HT-29 (cell line): Measurements from ENCODE around the gene CADM1. TPM values are rescaled to one million over a fixed set of nuclear protein-coding genes. Genes with fewer than 3 reads are reported as not detected.

Experiments used
- DNase-seq: peaks from one replicate; pipeline ENCODE4 v3.0.0-alpha.2; 2015; ENCODE audit warnings: low spot score
- total RNA-seq: library from RNA; depleted of rRNA; stranded (reverse); fragments of >200 nt; shearing (Covaris generic); gene quantifications from 2 replicates; pipeline ENCODE4 v1.2.3, GENCODE V29; 2014

CADM1 gene
- total RNA-seq, 1 experiment from 2014 or later, result not detected

DNA sequence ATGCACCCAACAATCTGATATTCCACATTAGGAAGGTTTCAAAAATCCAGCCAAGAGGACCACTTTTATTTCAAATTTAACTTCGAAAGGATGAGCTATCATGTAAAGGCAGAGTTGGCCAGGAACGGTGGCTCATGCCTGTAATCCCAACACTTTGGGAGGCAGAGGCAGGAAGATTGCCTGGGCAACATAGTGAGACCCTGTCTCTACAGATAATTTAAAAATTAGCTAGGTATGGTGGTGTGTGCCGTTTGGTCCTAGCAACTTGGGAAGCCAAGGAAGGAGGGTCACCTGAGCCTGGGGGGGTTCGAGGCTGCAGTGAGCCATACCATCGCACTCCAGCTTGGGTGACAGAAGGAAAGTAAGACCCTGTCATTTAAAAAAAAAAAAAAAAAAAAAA lies 96.7 kb downstream of the CADM1 start:
- no peak for DNase-seq

DNA sequence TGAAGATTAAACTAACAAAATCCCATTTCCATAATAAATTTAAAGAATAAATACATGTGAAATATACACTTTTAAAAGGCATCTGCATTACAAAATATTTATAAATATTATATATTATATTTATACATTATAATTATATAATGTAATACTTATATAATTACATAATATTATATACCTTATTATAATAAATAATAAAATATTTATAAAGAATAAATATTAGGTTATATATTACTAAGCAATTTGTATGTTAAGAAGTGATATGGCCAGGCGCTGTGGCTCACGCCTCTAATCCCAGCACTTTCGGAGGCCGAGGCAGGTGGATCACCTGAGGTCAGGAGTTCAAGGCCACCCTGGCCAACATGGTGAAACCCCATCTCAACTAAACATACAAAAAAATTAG lies 97.8 kb downstream of the CADM1 start:
- DNase-seq, result no peak

- no peak for DNase-seq
These were observed 105.7 kb downstream of the CADM1 start for GRCh38 chr11:115398333-115399080.

DNA sequence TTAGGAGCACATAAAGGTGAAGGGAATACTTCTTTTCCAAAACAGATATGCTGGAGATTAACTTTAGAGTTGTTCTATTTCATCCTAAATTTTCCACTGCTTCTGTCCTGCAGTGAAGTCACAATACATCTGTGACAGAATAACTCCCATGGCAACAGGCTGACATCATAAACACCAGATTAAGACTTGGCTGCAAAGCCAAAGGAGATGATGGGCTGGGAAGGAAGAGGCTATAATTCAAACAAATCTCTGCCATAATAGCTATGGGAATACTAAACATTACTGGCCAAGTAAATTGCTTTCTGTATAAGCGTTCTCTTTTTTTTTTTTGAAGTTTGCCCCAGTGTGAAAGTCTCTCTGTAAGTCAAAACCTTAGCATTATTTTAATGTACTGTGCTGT lies 107.7 kb downstream of the CADM1 start:
- DNase-seq, result no peak

DNA sequence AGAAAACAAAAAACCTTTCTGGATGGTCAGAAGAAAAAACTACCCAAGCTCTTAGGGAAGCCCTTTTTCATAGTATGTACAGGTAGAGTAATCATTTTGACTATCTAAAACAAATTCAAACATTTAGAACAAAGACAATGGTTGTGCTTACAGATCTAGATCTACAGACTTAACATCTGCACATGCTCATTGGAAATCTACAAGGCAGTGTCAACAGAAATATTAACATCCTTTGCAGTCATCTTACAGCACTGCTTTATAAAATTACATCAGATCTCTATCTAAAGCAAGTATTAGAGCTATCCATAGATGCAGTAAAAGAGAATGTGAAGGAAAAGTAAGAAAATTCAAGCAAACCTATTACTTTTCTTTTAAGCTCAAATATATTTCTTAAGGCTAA lies 110.3 kb downstream of the CADM1 start:
- no peak for DNase-seq

DNA sequence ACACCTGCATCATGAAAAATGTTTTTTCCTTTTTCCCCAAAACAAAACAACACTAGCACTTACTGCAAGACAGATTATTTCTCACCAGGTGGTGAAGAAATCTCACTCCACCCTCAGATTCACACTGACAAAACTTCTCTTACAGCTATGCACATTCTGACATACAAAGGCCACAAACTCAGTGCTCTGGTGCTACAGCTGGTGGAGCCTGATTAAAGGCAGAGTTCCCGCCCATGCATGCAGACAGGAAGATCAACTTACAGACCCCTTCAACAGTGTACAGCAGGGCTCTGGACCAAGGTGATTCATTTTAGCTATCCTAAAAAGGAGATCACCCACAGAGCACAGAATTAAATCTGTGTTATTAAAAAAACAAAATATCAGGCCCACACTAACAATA lies 112.6 kb downstream of the CADM1 start:
- DNase-seq, result no peak

DNA sequence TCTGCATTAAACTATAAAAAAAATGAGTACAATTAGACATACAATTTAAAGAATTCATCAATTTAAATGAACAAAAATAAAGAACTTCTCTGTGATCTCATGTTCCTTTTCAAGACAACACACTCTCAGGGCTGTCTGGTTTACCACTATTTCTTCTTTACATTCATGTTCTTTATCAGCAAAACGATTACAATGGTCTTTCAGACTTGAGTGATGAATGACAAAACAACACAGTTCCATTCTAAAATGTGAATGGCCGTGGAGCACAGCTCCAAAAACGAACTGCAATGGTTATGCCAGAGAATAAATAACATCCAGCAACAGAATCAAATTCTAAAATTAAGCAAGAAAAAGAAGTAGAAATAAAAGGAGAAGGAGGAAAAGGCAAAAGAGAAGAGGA lies 113.1 kb downstream of the CADM1 start:
- no peak for DNase-seq

GRCh38 chr11:115390441-115390840 lies 113.8 kb downstream of the CADM1 start:
- no peak for DNase-seq

GRCh38 chr11:115389790-115390189 lies 114.4 kb downstream of the CADM1 start:
- no peak for DNase-seq

DNA sequence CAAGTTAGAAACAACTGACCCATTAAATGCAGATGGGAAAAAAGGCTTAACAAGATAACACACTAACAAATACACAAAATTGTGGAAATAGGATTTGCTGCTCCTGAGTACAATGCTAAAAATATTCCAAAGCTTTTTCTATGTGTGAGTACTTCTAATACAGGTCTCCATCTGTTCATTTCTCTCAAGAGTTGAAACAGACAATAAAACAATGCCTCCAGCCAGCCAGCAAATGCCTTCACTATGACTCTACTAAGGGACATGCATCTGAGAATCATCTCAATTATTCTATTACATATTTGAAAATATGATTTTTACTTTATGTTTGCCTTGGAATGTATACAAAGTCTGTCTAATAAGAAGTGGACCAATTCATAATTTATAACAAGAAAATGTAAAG lies 119.0 kb downstream of the CADM1 start:
- DNase-seq, result no peak

- no peak for DNase-seq
These were observed 120.0 kb downstream of the CADM1 start for GRCh38 chr11:115384236-115384635.

GRCh38 chr11:115383431-115383830 lies 120.8 kb downstream of the CADM1 start:
- DNase-seq, result no peak

DNA sequence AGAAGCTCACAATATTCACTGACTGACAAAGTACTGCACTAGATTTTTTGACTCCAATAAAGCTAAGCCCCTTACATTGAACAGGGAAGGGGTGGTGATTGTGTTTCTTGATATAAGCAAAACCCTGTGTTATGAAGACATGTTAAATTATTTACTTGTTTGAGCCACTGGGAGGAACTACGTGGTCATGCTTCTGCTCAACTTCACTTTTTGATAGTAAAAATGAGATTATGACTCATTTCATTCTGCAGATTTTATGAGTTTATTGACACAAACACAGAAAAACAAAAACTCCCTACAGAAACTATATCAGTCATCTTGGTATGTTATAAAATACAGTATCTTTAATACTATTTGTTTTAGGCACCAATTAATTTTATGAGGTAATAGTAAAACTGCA lies 124.7 kb downstream of the CADM1 start:
- DNase-seq, result no peak

GRCh38 chr11:115378557-115378956 lies 125.7 kb downstream of the CADM1 start:
- DNase-seq, result no peak

- DNase-seq, result no peak
These were observed 126.3 kb downstream of the CADM1 start for GRCh38 chr11:115377882-115378296.

GRCh38 chr11:115368616-115369015 lies 135.6 kb downstream of the CADM1 start:
- DNase-seq, result no peak

DNA sequence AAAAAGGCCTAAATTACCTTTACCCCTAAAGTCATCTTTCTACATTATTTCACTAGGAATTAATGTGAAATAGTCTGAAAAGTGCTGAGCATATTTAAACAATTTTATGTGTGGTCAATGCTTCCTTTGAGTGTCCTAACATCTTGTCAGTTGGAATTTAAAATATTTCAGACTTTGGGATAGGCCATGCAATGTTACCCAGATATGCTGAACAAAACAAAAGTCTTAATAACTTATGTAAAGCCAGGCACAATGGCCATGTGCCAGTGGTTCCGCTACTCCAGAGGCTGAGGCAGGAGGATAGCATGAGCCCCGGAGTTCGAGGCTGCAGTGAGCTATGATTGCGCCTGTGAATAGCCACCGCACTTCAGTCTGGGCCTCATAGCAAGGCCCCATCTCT lies 137.4 kb downstream of the CADM1 start:
- no peak for DNase-seq

GRCh38 chr11:115365907-115366306 lies 138.3 kb downstream of the CADM1 start:
- DNase-seq, result no peak

- DNase-seq, result no peak
These were observed 139.3 kb downstream of the CADM1 start for GRCh38 chr11:115364896-115365295.

GRCh38 chr11:115363921-115364320 lies 140.3 kb downstream of the CADM1 start:
- no peak for DNase-seq

DNA sequence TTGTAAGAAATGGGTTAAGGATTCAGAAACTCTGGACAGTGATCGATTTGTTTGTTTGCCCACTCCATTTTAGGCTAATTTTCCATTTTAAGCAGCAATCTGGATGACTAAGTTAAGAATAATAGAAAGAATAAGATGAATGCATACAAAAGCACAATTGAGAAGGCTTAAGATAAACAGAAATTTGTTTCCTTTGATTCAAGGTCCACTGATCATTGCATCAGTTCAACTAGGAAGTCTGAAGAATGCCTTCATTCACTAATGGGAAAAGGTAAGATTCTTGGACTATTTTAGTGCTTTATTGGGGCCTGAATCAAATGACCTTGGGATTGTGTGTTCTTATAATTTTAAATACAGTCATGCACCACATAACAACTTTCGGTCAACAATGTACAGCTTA lies 140.8 kb downstream of the CADM1 start:
- DNase-seq, result no peak

DNA sequence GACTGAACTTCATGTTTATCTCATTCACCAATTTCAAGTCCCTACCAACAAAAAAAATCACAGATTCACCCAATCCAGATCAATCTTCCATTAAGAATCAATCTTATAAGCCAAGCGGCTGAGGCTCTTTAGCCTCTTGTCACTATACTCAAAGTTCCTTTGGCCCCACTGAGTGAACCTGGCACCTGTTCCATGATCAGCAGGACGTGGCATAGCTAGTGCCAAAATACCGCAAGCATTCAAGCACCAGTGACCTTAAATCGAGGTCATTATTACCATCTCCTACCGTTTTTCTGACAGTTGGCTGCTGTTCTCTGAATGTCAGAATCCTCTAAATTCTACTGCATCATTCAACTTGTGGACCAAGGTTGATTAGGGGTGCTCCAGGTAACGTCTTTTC lies 141.2 kb downstream of the CADM1 start:
- DNase-seq, result no peak

GRCh38 chr11:115361025-115361424 lies 143.2 kb downstream of the CADM1 start:
- DNase-seq, result no peak
